Kidney epithelial cell (primary cell): Measurements from ENCODE around the gene RBPJ. TPM values are rescaled to one million over a fixed set of nuclear protein-coding genes. Genes with fewer than 3 reads are reported as not detected.

Experiments
- DNase-seq: peaks from one replicate; pipeline ENCODE4 v3.0.0-alpha.2; 2010; ENCODE audit warnings: low read depth
- H3K27me3 ChIP-seq: 2 replicates; pipeline ENCODE4 v1.6.0; 2011; ENCODE audit warnings: low read length; ENCODE audit not compliant: control insufficient read depth, insufficient read depth
- H3K36me3 ChIP-seq: 2 replicates; pipeline ENCODE4 v1.5.1; 2011; ENCODE audit warnings: low read length; ENCODE audit not compliant: control insufficient read depth, insufficient read depth
- H3K4me3 ChIP-seq: 2 replicates; pipeline ENCODE4 v1.5.1; 2011; ENCODE audit warnings: low read depth, mild to moderate bottlenecking, control low read depth, low read length
- CTCF ChIP-seq: IDR thresholded peaks from 2 replicates; pipeline ENCODE4 v1.5.1; 2011; ENCODE audit warnings: mild to moderate bottlenecking, moderate library complexity, low read length, control low read depth, inconsistent platforms; ENCODE audit not compliant: insufficient read depth, poor library complexity, severe bottlenecking
- total RNA-seq: library from RNA; depleted of rRNA; stranded (reverse); fragments of >200 nt; gene quantifications from 2 replicates; pipeline ENCODE4 v1.2.3, GENCODE V29; 2015

Gene RBPJ
- total RNA-seq, 1 donor from 2014 or later: 82.2 TPM

DNA sequence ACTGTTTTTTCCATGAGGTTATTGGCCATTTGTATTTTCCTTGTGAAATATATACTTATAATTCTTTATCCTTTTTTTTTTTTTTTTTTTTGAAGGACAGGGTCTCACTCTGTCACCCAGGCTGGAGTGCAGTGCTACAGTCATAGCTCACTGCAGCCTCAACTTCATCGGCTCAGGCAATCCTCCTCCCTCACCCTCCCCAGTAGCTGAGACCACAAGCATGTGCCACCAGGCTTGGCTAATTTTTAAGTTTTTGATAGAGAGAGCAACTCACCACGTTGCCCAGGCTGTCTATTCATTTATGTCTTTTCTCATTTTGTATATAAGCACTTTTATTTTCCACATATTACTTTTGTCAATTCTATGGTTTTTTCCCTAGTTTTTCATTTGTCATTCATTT lies 16.8 kb downstream of the RBPJ start:
- Histone ChIP-seq H3K27me3 (no peaks in the 10 kb centered on the region), H3K36me3 (no peaks in the 10 kb centered on the region), H3K4me3 (no peak overlapping the region)
- DNase-seq: no peak
- TF ChIP-seq CTCF: no peak

DNA sequence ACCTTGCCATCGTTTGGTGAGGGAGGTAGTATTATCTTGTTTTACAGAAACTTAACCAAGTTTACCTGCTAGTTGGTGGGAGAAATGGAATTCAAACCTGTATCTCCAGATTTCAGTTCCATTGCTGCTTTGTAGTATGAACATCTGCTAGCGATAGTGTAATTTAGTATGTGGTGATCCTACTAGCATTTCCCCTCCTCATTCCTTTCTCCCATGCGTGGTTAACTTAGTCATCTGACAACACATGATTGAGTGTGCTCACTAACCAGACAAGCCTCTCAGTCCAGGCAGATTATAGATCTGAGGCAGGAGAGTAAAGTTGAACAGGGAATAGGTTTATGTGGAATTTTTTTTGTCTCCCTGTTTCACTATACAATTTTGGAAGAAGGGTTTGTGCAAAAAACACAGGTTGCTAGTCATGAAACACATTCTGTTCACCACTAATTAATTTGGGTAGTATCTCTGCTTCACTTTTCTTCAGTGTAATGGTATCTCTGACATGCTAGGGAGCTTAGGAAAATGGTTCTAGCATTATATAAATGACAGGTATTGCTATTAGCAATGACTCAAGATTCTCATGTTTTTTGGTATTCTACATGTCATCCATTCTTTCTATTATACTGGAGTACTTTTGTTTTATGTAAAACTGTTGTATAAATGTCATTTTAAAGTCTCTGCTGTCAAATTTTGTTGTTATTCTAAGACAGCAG lies 21.7 kb downstream of the RBPJ start:
- no peak overlapping the region for H3K4me3 ChIP-seq
- peak; percentile 76 for DNase-seq
- no peaks in the 10 kb centered on the region for H3K36me3 ChIP-seq
- TF ChIP-seq CTCF: no peak
- no peaks in the 10 kb centered on the region for H3K27me3 ChIP-seq

DNA sequence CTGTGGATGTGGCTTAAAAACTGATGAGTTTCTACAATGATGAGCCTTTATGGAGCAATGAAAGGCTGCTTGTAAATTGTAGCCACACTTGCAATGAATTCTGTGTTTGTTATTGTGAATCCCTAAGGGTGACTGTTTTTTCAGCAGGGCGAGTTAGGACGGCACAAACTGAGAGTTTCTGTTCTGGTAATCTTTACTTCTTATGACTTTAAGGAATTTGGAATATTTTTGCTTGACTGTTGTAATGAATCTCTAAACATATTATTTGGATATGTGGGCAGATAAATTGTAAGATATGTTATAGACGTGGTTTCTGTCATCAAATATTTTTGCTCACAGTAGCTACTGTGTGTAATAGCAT lies 22.2 kb downstream of the RBPJ start:
- no peaks in the 10 kb centered on the region for H3K27me3 ChIP-seq
- H3K4me3 ChIP-seq: no peak overlapping the region
- no peak for DNase-seq
- H3K36me3 ChIP-seq: no peaks in the 10 kb centered on the region
- no peak for TF ChIP-seq CTCF

- Histone ChIP-seq H3K27me3 (no peaks in the 10 kb centered on the region), H3K4me3 (no peak overlapping the region), H3K36me3 (no peaks in the 10 kb centered on the region)
- TF ChIP-seq CTCF: no peak
- DNase-seq: no peak
These were observed 24.2 kb downstream of the RBPJ start for GRCh38 chr4:26344901-26345564.

GRCh38 chr4:26345565-26345938 lies 24.7 kb downstream of the RBPJ start:
- H3K4me3 ChIP-seq: no peak overlapping the region
- no peak for TF ChIP-seq CTCF
- no peaks in the 10 kb centered on the region for H3K27me3 ChIP-seq
- no peak for DNase-seq
- no peaks in the 10 kb centered on the region for H3K36me3 ChIP-seq

GRCh38 chr4:26346203-26346620 lies 25.4 kb downstream of the RBPJ start:
- no peak for DNase-seq
- H3K36me3 ChIP-seq: no peaks in the 10 kb centered on the region
- no peaks in the 10 kb centered on the region for H3K27me3 ChIP-seq
- TF ChIP-seq CTCF: no peak
- H3K4me3 ChIP-seq: no peak overlapping the region
